Measurements from ENCODE around the gene MFN2. TPM values are rescaled to one million over a fixed set of nuclear protein-coding genes. Genes with fewer than 3 reads are reported as not detected.

Gene MFN2
- total and polyA plus RNA-seq, 9 of the 15 experiments (the other 6 are each of a cell fraction or from before 2014, with no cell fraction given), result 10.5 to 158 (median 87.1) TPM

GRCh38 chr1:11982010-11982392, 1.8 kb downstream of the MFN2 start:
- Histone ChIP-seq H3K9me3 (replicated peaks; ENCODE audit: control insufficient read depth, insufficient read depth, low read depth, low read length) (no peaks in the 10 kb centered on the region), H3K27me3 (ENCODE audit: control insufficient read depth in 2 of 2, insufficient read depth in 2 of 2, low read length in 2 of 2) (no peaks in the 10 kb centered on the region), H3K9ac (ENCODE audit: insufficient read depth in 1 of 2, low read depth in 2 of 2, low read length in 2 of 2) (peak overlapping the region in 1 of 2 experiments; percentile 93; a peak in 2 of 4 replicates), H3K4me2 (ENCODE audit: insufficient read depth, low read length) (peak overlapping the region; percentile 90), H3K79me2 (ENCODE audit: control insufficient read depth, insufficient read depth, low read length) (peaks cover 67% of the 10 kb centered on the region), H3K4me1 (replicated peaks in 1 of 2; ENCODE audit: control insufficient read depth in 2 of 2, insufficient read depth in 2 of 2, low read length in 2 of 2) (peaks cover 42 to 44% of the 10 kb centered on the region in 2 experiments), H4K20me1 (replicated peaks; ENCODE audit: control insufficient read depth, insufficient read depth, low read length) (peaks cover 29% of the 10 kb centered on the region), H3K27ac (ENCODE audit: extremely low read depth, low read depth, low read length) (no peak overlapping the region), H3K36me3 (ENCODE audit: control insufficient read depth, insufficient read depth, low read length) (peaks cover 55% of the 10 kb centered on the region), H3K9me1 (ENCODE audit: control insufficient read depth, insufficient read depth, low read length) (peaks cover 13% of the 10 kb centered on the region), H3K4me3 (no peak overlapping the region), H2AFZ (ENCODE audit: low read depth, low read length) (no peak overlapping the region)
- no peak for ATAC-seq
- BruUV-seq (replicated peaks), result no TSS peak
- no peak for FAIRE-seq
- in situ Hi-C loops (cut with MboI), result no loop called here
- 75% methylated on average over 3 of the region's 3 CpGs for WGBS (ENCODE audit: insufficient coverage, low coverage, missing lambda C conversion rate)
- ChIA-PET CTCF (ENCODE audit: low intra/inter-chr PET ratio) (no interaction called here), POLR2A (interaction anchor here (0.6 to 8.1 kb wide), 8 partner anchors 15 to 99 kb away, joined by 3 to 141 read pairs (median 5); partner anchors contain the start of gene KIAA2013)
- intact Hi-C loops (cut with micrococcal nuclease), result loop anchor here (5.0 to 10.0 kb wide), 3 partner anchors 75 to 233 kb away; no protein-coding TSS in a partner anchor
- TF ChIP-seq ZNF644 (tag; IDR thresholded peaks at IDR 0.05; ENCODE audit: low read depth) (no peak), SMARCA4 (IDR thresholded peaks at IDR 0.05) (no peak), POLR2AphosphoS5 (IDR thresholded peaks at IDR 0.05; ENCODE audit: control insufficient read depth, insufficient read depth, low read depth, low read length) (0 out of 2 replicates have a peak, but pooled peaks have one; percentile 14), ZKSCAN8 (CRISPR knock-in tag; IDR thresholded peaks at IDR 0.05) (no peak), ZFP30 (CRISPR knock-in tag; IDR thresholded peaks at IDR 0.05; ENCODE audit: borderline replicate concordance) (no peak)
- TF ChIP-seq, protein P1, sequence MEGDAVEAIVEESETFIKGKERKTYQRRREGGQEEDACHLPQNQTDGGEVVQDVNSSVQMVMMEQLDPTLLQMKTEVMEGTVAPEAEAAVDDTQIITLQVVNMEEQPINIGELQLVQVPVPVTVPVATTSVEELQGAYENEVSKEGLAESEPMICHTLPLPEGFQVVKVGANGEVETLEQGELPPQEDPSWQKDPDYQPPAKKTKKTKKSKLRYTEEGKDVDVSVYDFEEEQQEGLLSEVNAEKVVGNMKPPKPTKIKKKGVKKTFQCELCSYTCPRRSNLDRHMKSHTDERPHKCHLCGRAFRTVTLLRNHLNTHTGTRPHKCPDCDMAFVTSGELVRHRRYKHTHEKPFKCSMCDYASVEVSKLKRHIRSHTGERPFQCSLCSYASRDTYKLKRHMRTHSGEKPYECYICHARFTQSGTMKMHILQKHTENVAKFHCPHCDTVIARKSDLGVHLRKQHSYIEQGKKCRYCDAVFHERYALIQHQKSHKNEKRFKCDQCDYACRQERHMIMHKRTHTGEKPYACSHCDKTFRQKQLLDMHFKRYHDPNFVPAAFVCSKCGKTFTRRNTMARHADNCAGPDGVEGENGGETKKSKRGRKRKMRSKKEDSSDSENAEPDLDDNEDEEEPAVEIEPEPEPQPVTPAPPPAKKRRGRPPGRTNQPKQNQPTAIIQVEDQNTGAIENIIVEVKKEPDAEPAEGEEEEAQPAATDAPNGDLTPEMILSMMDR (IDR thresholded peaks at IDR 0.05 in 2 of 3, conservative IDR thresholded peaks at IDR 0.05 in 1 of 3; ENCODE audit: insufficient read depth in 2 of 3, low read depth in 1 of 3, low read length in 3 of 3), result 0 out of 6 replicates have a peak, but pooled peaks of 1 of the 3 experiments have one; percentile 4
- TF ChIP-seq, protein P2, sequence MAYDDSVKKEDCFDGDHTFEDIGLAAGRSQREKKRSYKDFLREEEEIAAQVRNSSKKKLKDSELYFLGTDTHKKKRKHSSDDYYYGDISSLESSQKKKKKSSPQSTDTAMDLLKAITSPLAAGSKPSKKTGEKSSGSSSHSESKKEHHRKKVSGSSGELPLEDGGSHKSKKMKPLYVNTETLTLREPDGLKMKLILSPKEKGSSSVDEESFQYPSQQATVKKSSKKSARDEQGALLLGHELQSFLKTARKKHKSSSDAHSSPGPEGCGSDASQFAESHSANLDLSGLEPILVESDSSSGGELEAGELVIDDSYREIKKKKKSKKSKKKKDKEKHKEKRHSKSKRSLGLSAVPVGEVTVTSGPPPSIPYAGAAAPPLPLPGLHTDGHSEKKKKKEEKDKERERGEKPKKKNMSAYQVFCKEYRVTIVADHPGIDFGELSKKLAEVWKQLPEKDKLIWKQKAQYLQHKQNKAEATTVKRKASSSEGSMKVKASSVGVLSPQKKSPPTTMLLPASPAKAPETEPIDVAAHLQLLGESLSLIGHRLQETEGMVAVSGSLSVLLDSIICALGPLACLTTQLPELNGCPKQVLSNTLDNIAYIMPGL (CRISPR knock-in tag; IDR thresholded peaks at IDR 0.05), result no peak
- TF ChIP-seq, protein P3, sequence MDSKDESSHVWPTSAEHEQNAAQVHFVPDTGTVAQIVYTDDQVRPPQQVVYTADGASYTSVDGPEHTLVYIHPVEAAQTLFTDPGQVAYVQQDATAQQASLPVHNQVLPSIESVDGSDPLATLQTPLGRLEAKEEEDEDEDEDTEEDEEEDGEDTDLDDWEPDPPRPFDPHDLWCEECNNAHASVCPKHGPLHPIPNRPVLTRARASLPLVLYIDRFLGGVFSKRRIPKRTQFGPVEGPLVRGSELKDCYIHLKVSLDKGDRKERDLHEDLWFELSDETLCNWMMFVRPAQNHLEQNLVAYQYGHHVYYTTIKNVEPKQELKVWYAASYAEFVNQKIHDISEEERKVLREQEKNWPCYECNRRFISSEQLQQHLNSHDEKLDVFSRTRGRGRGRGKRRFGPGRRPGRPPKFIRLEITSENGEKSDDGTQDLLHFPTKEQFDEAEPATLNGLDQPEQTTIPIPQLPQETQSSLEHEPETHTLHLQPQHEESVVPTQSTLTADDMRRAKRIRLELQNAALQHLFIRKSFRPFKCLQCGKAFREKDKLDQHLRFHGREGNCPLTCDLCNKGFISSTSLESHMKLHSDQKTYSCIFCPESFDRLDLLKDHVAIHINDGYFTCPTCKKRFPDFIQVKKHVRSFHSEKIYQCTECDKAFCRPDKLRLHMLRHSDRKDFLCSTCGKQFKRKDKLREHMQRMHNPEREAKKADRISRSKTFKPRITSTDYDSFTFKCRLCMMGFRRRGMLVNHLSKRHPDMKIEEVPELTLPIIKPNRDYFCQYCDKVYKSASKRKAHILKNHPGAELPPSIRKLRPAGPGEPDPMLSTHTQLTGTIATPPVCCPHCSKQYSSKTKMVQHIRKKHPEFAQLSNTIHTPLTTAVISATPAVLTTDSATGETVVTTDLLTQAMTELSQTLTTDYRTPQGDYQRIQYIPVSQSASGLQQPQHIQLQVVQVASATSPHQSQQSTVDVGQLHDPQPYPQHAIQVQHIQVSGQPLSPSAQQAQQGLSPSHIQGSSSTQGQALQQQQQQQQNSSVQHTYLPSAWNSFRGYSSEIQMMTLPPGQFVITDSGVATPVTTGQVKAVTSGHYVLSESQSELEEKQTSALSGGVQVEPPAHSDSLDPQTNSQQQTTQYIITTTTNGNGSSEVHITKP (IDR thresholded peaks at IDR 0.05; ENCODE audit: partially characterized antibody), result peak; percentile 56
- no peak for DNase-seq (ENCODE audit: extremely low read depth in 1 of 4, low spot score in 3 of 4)
